Breast epithelium (tissue), 4 donors: ENCODE measurements around the gene CBFA2T3. TPM values are rescaled to one million over a fixed set of nuclear protein-coding genes. Genes with fewer than 3 reads are reported as not detected.

Experiments used
- DNase-seq, 2 donors: peaks; one replicate each; pipeline ENCODE4 v3.0.0-alpha.2; 2019; ENCODE audit warnings: low spot score in 2 of 2
- H3K27ac ChIP-seq, 2 donors: fragments of 200-600 bp; sonication (generic) in 1 of 2; one replicate each; pipeline ENCODE4 v1.5.1; 2016 to 2019; ENCODE audit warnings: mild to moderate bottlenecking in 1 of 2
- H3K27me3 ChIP-seq, 2 donors: fragments of 200-600 bp; sonication (generic) in 1 of 2; one replicate each; pipeline versions ENCODE4 v1.5.1 to v1.6.0; 2017 to 2019; ENCODE audit warnings: control low read depth in 1 of 2, mild to moderate bottlenecking in 1 of 2
- H3K36me3 ChIP-seq: fragments of 200-600 bp; one replicate; pipeline ENCODE4 v1.5.1; 2019
- H3K4me1 ChIP-seq, 2 donors: fragments of 200-600 bp; sonication (generic); one replicate each; pipeline ENCODE4 v1.5.1; 2016 to 2019; ENCODE audit warnings: control low read depth in 1 of 2
- H3K4me3 ChIP-seq, 3 donors: fragments of 200-600 bp; sonication (generic); 1 replicate in 2 of 3; 2 replicates in 1 of 3; pipeline ENCODE4 v1.5.1; 2016 to 2019; ENCODE audit warnings: mild to moderate bottlenecking in 3 of 3, moderate library complexity in 2 of 3
- H3K9me3 ChIP-seq, 2 donors: fragments of 200-600 bp; sonication (generic) in 1 of 2; one replicate each; pipeline ENCODE4 v1.5.1; 2016 to 2019; ENCODE audit warnings: control low read depth in 1 of 2
- CTCF ChIP-seq, 3 donors: fragments of 450-650 bp; IDR thresholded peaks; one replicate each; pipeline ENCODE4 v1.5.1; 2016 to 2017; ENCODE audit warnings: antibody characterized with exemption in 3 of 3, mild to moderate bottlenecking in 3 of 3, moderate library complexity in 3 of 3
- POLR2A ChIP-seq: fragments of 450-650 bp; IDR thresholded peaks from one replicate; pipeline ENCODE4 v1.6.1; 2016; ENCODE audit warnings: antibody characterized with exemption, mild to moderate bottlenecking, moderate library complexity
- POLR2AphosphoS5 ChIP-seq, 3 donors: sonication (generic); formaldehyde crosslinking; IDR thresholded peaks; one replicate each; pipeline ENCODE4 v1.6.1; 2017; ENCODE audit warnings: antibody characterized with exemption in 3 of 3
- intact Hi-C: fragments of 100-400 bp; cut with DNase I; formaldehyde crosslinking; loops from one replicate; pipeline ENCODE4 v1.15.1; 2023; ENCODE audit warnings: low total_unique reads
- total RNA-seq, 3 donors: library from RNA; depleted of rRNA; stranded (reverse); fragments of >200 nt; gene quantifications; one replicate each; pipeline ENCODE4 v1.1.0, GENCODE V29; 2016

The CBFA2T3 gene
- total RNA-seq: 1 to 10 TPM in 1 of 3 donors, under 1 TPM in 2; 0.64 to 2.3 (median 0.88) TPM

GRCh38 chr16:88977018-88977811 is at the start of gene CBFA2T3:
TSS of gene CBFA2T3 (minus strand) at chr16:88977207. CDS start at chr16:88976807, 400 bp downstream.
- DNase-seq: peak; percentile 30 to 57
- Histone ChIP-seq H3K4me3 (peak within 1 kb of the TSS; percentile 15 to 32 (median 23)), H3K27ac (no peak within 1 kb of the TSS), H3K9me3 (no peaks in the 10 kb centered on the region), H3K27me3 (peaks cover 3 to 76% of the 10 kb centered on the region in 2 donors), H3K4me1 (no peaks in the 10 kb centered on the region), H3K36me3 (no peaks in the 10 kb centered on the region)
- intact Hi-C loops: no loop called here
- TF ChIP-seq POLR2AphosphoS5 (IDR thresholded peaks at IDR 0.05): no peak
- TF ChIP-seq CTCF (IDR thresholded peaks at IDR 0.05): no peak
- no peak for TF ChIP-seq POLR2A

- Histone ChIP-seq H3K27ac (no peak overlapping the region), H3K27me3 (peaks cover 0 to 32% of the 10 kb centered on the region in 2 donors), H3K4me3 (no peak overlapping the region), H3K4me1 (no peaks in the 10 kb centered on the region), H3K9me3 (peaks cover 13 to 16% of the 10 kb centered on the region in 2 donors), H3K36me3 (no peaks in the 10 kb centered on the region)
- no peak for TF ChIP-seq POLR2AphosphoS5 (IDR thresholded peaks at IDR 0.05)
- no peak for TF ChIP-seq POLR2A
- TF ChIP-seq CTCF (IDR thresholded peaks at IDR 0.05): no peak
- DNase-seq: no peak
- intact Hi-C loops: no loop called here
Measured at GRCh38 chr16:89026121-89026612, 49.2 kb upstream of the CBFA2T3 start.

- DNase-seq: no peak
- Histone ChIP-seq H3K36me3 (no peaks in the 10 kb centered on the region), H3K9me3 (peaks cover 13 to 16% of the 10 kb centered on the region in 2 donors), H3K27ac (no peak overlapping the region), H3K27me3 (peaks cover 0 to 36% of the 10 kb centered on the region in 2 donors), H3K4me3 (no peak overlapping the region), H3K4me1 (no peaks in the 10 kb centered on the region)
- no peak for TF ChIP-seq POLR2AphosphoS5 (IDR thresholded peaks at IDR 0.05)
- TF ChIP-seq POLR2A: no peak
- intact Hi-C loops: no loop called here
Measured at GRCh38 chr16:89025636-89026035, 48.6 kb upstream of the CBFA2T3 start.

GRCh38 chr16:89024546-89025060 is 47.6 kb upstream of the CBFA2T3 start:
- no peak overlapping the region for H3K4me3 ChIP-seq
- intact Hi-C loops: no loop called here
- no peaks in the 10 kb centered on the region for H3K4me1 ChIP-seq
- H3K36me3 ChIP-seq: no peaks in the 10 kb centered on the region
- peaks cover 0 to 43% of the 10 kb centered on the region in 2 donors for H3K27me3 ChIP-seq
- H3K9me3 ChIP-seq: peaks cover 13 to 16% of the 10 kb centered on the region in 2 donors
- TF ChIP-seq CTCF (IDR thresholded peaks at IDR 0.05): no peak
- no peak for TF ChIP-seq POLR2AphosphoS5 (IDR thresholded peaks at IDR 0.05)
- TF ChIP-seq POLR2A: no peak
- no peak for DNase-seq
- no peak overlapping the region for H3K27ac ChIP-seq

- Histone ChIP-seq H3K27me3 (peaks cover 0 to 51% of the 10 kb centered on the region in 2 donors), H3K36me3 (no peaks in the 10 kb centered on the region), H3K9me3 (peaks cover 13 to 16% of the 10 kb centered on the region in 2 donors), H3K4me1 (no peaks in the 10 kb centered on the region), H3K27ac (no peak overlapping the region), H3K4me3 (no peak overlapping the region)
- no peak for TF ChIP-seq POLR2AphosphoS5 (IDR thresholded peaks at IDR 0.05)
- TF ChIP-seq POLR2A: no peak
- TF ChIP-seq CTCF (IDR thresholded peaks at IDR 0.05): no peak
- intact Hi-C loops: no loop called here
- DNase-seq: no peak
Measured at GRCh38 chr16:89023621-89024511, 46.9 kb upstream of the CBFA2T3 start.
